ENCODE results near the gene EREG.
A peak's percentile ranks its signal among the peaks of the same experiment; 100 is the strongest.
"Not testable (repeated sequence)": the region's sequence is repeated elsewhere in the genome, so short reads cannot be mapped to it uniquely, and the experiment has no call there.

EREG gene

DNA sequence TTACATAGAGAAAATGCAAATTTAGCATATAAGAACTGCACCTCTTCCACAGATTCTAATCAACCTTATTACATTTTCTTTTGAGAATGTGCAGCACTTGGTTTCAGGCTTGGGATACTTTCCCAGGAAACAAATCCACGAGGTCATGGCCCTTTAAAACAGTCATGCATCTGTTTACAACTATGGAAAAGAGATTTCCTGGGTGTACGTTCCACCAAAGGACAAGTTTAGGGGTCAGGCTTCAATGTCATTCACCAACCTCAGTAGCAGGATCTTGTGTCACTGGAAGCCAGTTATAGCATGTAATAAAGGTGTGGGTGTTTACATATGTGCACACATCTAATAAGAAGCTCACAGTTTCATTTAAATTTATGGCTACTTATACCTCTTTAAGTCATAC is 30.7 kb downstream of the EREG start:
- no peak for DNase-seq (ENCODE audit: low spot score)
- ChIA-PET CTCF (interaction anchor here (0.6 kb wide), 1 partner anchor 285 kb away, joined by 3 read pairs; no protein-coding TSS in a partner anchor), POLR2A (ENCODE audit: low non-redundant PET) (no interaction called here)
- H3K27ac ChIP-seq = no peak overlapping the region
- TF ChIP-seq, protein P1, sequence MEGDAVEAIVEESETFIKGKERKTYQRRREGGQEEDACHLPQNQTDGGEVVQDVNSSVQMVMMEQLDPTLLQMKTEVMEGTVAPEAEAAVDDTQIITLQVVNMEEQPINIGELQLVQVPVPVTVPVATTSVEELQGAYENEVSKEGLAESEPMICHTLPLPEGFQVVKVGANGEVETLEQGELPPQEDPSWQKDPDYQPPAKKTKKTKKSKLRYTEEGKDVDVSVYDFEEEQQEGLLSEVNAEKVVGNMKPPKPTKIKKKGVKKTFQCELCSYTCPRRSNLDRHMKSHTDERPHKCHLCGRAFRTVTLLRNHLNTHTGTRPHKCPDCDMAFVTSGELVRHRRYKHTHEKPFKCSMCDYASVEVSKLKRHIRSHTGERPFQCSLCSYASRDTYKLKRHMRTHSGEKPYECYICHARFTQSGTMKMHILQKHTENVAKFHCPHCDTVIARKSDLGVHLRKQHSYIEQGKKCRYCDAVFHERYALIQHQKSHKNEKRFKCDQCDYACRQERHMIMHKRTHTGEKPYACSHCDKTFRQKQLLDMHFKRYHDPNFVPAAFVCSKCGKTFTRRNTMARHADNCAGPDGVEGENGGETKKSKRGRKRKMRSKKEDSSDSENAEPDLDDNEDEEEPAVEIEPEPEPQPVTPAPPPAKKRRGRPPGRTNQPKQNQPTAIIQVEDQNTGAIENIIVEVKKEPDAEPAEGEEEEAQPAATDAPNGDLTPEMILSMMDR (conservative IDR thresholded peaks at IDR 0.05; ENCODE audit: low read depth) = no peak

DNA sequence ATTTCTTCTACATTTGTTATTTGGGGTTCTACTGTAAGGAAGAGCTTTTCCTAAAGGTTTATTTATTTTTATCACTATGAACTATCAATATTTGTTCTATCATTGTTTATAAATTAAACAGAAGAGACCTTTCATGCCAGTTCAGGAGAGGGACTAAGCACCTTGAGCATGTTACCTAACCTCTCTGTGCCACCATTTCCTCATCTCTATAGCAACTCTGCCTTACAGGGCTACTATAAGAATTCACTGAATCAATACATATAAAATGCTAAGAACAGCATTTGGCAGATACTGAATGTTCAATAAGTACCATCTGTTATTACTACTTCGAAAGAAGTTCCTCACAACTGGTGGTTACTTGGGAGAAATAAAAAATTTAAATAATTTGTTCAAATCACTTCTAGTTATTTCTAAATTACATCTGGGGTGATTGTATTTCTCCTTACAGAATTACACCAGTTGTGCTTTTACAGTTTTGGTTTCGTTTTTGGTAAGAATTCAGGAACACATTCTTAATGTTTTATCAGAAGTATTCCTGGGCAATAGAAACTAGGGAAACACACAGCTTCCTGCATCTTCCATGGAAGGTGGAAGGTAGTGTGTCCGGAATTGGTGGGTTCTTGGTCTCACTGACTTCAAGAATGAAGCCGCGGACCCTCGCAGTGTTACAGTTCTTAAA is 32.9 kb downstream of the EREG start:
- ChIA-PET POLR2A (ENCODE audit: low non-redundant PET) (interaction anchor here (1.3 kb wide), 1 partner anchor 12 kb away, joined by 6 read pairs; no protein-coding TSS in a partner anchor), CTCF (interaction anchor here (1.2 kb wide), 1 partner anchor 21 kb away, joined by 5 read pairs; no protein-coding TSS in a partner anchor)
- no peak for DNase-seq (ENCODE audit: low spot score)
- H3K27ac ChIP-seq = peak overlapping the region; percentile 66
- TF ChIP-seq, protein P1 (conservative IDR thresholded peaks at IDR 0.05; ENCODE audit: low read depth) = no peak

DNA sequence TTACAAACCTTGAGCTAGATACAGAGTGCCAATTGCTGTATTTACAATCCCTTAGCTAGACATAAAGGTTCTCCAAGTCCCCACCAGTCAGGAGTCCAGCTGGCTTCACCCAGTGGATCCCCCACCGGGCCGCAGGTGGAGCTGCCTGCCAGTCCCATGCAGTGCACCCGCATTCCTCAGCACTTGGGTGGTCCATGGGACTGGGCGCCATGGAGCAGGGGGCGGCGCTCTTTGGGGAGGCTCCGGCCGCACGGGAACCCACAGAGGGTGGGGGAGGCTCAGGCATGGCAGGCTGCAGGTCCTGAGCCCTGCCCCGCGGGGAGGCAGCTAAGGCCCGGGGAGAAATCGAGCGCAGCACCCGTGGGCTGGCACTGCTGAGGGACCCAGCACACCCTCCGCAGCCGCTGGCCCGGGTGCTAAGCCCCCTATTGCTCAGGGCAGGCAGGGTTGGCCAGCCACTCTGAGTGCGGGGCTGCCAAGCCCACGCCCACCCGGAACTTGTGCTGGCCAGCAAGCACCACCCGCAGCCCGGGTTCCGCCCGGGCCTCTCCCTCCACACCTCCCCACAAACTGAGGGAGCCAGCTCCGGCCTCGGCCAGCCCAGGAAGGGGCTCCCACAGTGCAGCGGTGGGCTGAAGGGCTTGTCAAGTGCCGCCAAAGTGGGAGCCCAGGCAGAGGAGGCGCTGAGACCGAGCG is 34.1 kb downstream of the EREG start:
- ChIA-PET CTCF (interaction anchor here (1.2 kb wide), 1 partner anchor 22 kb away, joined by 5 read pairs; no protein-coding TSS in a partner anchor), POLR2A (ENCODE audit: low non-redundant PET) (interaction anchor here (0.6 to 1.3 kb wide), 2 partner anchors 11 to 48 kb away, joined by 3 to 6 read pairs; no protein-coding TSS in a partner anchor)
- DNase-seq (ENCODE audit: low spot score) = not testable (repeated sequence)
- H3K27ac ChIP-seq = peak overlapping the region; percentile 66

DNA sequence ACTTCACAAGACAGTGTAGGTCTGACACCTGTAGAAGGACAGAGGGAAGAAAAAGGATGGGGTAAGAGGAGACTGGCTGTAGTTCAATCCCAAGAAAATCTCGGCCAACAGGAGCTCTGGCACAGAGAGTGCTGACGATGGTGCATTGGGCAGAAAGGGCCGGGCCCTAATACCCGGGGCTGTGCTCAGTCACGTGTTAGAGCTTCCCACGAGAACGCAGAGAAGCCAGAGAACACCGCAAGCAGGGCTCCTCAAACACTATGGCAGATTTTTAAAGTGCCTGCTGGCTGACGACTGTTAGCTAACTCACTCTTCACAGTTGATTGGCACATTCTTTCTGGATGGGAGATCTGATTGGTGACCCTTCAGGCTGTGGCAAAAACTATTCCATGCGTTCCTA is 35.5 kb downstream of the EREG start:
- POLR2A ChIA-PET (ENCODE audit: low non-redundant PET) = no interaction called here
- H3K27ac ChIP-seq = no peak overlapping the region
- CTCF ChIA-PET = interaction anchor here (0.9 kb wide), 1 partner anchor 36 kb away, joined by 3 read pairs; no protein-coding TSS in a partner anchor

DNA sequence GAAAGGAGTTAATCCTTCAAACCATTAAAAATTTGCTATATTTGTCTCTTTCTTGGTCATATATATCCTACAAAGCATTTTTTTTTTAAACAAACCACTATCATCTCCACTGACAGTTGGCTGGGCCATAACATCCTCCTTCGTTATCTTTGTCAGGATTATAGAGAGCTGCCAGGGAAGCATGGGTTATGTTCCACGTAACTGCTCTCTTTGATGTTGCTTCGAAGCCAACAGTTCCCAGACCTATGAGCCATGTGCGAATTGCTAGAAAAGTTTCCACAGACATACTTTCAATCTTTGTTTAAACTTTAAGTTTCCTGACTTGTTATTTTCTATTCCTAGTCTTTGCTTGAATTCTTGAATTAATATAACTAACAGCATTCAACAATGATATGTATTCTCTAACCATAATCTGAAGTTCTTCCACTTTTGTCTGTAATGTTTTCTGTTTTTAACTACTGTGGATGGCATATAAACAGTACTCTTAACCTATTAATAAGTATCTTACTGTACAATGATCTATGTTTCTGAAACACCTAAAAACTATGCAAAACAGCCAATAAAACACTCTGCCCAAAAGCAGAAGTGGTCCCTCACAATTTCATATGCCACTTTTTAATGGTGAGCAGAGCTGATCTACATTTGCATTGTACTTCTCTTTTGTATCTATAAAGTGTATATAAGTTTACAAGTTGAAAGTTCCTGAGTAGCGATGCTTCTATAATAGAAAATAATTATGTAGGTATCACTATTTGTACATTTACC is 37.9 kb downstream of the EREG start:
- no peak overlapping the region for H3K27ac ChIP-seq
- no peak for DNase-seq (ENCODE audit: low spot score)
- ChIA-PET POLR2A (ENCODE audit: low non-redundant PET) (no interaction called here), CTCF (interaction anchor here (0.7 kb wide), 1 partner anchor 82 kb away, joined by 4 read pairs; no protein-coding TSS in a partner anchor)
- TF ChIP-seq, protein P1 (conservative IDR thresholded peaks at IDR 0.05; ENCODE audit: low read depth) = no peak

More for the DNA sequence above, 35.5 kb downstream of the EREG start:
- DNase-seq (ENCODE audit: low spot score) = no peak
- TF ChIP-seq, protein P1 (conservative IDR thresholded peaks at IDR 0.05; ENCODE audit: low read depth) = no peak

DNA sequence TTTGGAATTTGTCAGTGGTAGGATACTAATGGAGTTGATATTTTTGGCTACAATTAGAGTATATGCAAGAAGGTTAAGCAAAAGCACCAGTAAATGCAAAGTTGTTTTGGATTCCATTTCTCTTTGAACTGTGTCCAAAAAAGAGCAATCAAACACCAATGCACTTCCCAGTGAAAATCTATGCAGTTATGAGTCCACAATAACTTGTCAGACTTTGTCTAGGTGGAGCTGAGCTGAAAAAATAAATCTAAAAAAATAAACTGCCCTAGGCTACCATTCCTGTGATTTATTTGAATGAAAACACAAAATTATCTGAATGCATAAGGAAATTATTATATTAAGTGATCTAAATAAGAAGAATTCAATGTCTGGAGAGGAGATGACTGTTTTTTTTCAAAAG is 42.9 kb downstream of the EREG start:
- DNase-seq (ENCODE audit: low spot score) = no peak
- CTCF ChIA-PET = interaction anchor here (0.7 to 1.0 kb wide), 2 partner anchors 91 to 297 kb away, joined by 4 read pairs; no protein-coding TSS in a partner anchor
- POLR2A ChIA-PET (ENCODE audit: low non-redundant PET) = no interaction called here
- H3K27ac ChIP-seq = no peak overlapping the region
- TF ChIP-seq, protein P1 (conservative IDR thresholded peaks at IDR 0.05; ENCODE audit: low read depth) = no peak
